Stimulated activated CD4-positive, alpha-beta T cell treated with anti-CD3 and anti-CD28 coated beads, Interleukin-1b, Interleukin-23, amount 100 ng/mL, for 4 hours (primary cell): ENCODE data around the gene IL21R.
"Not testable (repeated sequence)": the region's sequence is repeated elsewhere in the genome, so short reads cannot be mapped to it uniquely, and the experiment has no call there.

ENCODE experiments used
- DNase-seq, 2 donors: peaks; one replicate each; pipeline ENCODE4 v3.0.0-alpha.2; 2020; ENCODE audit warnings: low read depth in 2 of 2

IL21R gene

GRCh38 chr16:27426423-27427408, 24.7 kb downstream of the IL21R start:
- peak; percentile 55 to 69 for DNase-seq

GRCh38 chr16:27427538-27427937, 25.6 kb downstream of the IL21R start:
- no peak for DNase-seq

- no peak for DNase-seq
These were observed 26.2 kb downstream of the IL21R start for GRCh38 chr16:27428026-27428785.

- DNase-seq: no peak
These were observed 27.4 kb downstream of the IL21R start for GRCh38 chr16:27429330-27429871.

- no peak for DNase-seq
These were observed 28.0 kb downstream of the IL21R start for GRCh38 chr16:27429981-27430441.

- DNase-seq: no peak
These were observed 28.5 kb downstream of the IL21R start for GRCh38 chr16:27430512-27430911.

- no peak for DNase-seq
These were observed 29.0 kb downstream of the IL21R start for GRCh38 chr16:27430923-27431484.

GRCh38 chr16:27431773-27432532, 30.0 kb downstream of the IL21R start:
- no peak for DNase-seq

GRCh38 chr16:27432558-27432957, 30.6 kb downstream of the IL21R start:
- DNase-seq: no peak

GRCh38 chr16:27433191-27433590, 31.2 kb downstream of the IL21R start:
- DNase-seq: not testable (repeated sequence)

- DNase-seq: no peak
These were observed 31.7 kb downstream of the IL21R start for GRCh38 chr16:27433636-27434035.

- no peak for DNase-seq
These were observed 32.4 kb downstream of the IL21R start for GRCh38 chr16:27434141-27435051.

GRCh38 chr16:27435146-27435545, 33.2 kb downstream of the IL21R start:
- DNase-seq: not testable (repeated sequence)

- no peak for DNase-seq
These were observed 34.1 kb downstream of the IL21R start for GRCh38 chr16:27436065-27436464.

GRCh38 chr16:27436921-27437650, 35.1 kb downstream of the IL21R start:
- DNase-seq: no peak

GRCh38 chr16:27437946-27438345, 36.0 kb downstream of the IL21R start:
- no peak for DNase-seq

GRCh38 chr16:27439271-27440018, 37.5 kb downstream of the IL21R start:
- no peak for DNase-seq

- no peak for DNase-seq
These were observed 39.3 kb downstream of the IL21R start for GRCh38 chr16:27441276-27441675.

- DNase-seq: no peak
These were observed 40.0 kb downstream of the IL21R start for GRCh38 chr16:27441998-27442397.
